GM21576 (cell line): ENCODE data around the gene AKAP8L.
A peak's percentile ranks its signal among the peaks of the same experiment; 100 is the strongest.
"Not testable (repeated sequence)": the region's sequence is repeated elsewhere in the genome, so short reads cannot be mapped to it uniquely, and the experiment has no call there.

ENCODE experiments used
- ATAC-seq: cut with Tn5 transposase; IDR thresholded peaks from one replicate; pipeline ENCODE4 v1.9.1; 2021; ENCODE audit warnings: mild to moderate bottlenecking, moderate library complexity; ENCODE audit not compliant: unreplicated experiment

Gene AKAP8L

GRCh38 chr19:15381864-15382263 is 36.9 kb downstream of the AKAP8L start:
- no peak for ATAC-seq

- no peak for ATAC-seq
These were observed 37.4 kb downstream of the AKAP8L start for GRCh38 chr19:15381429-15381828.

GRCh38 chr19:15379999-15380647 is 38.7 kb downstream of the AKAP8L start:
- ATAC-seq = peak; percentile 21

GRCh38 chr19:15379083-15379998 is 39.4 kb downstream of the AKAP8L start, which contains the start of gene AKAP8:
AKAP8 (minus strand) TSS chr19:15379787; CDS start chr19:15379731, 56 bp downstream.
- peak; percentile 83 for ATAC-seq

GRCh38 chr19:15378534-15379082 is 40.2 kb downstream of the AKAP8L start:
- ATAC-seq = no peak

- no peak for ATAC-seq
These were observed 43.9 kb downstream of the AKAP8L start for GRCh38 chr19:15374796-15375440.

GRCh38 chr19:15374105-15374651 is 44.6 kb downstream of the AKAP8L start:
- ATAC-seq = no peak

- ATAC-seq = no peak
These were observed 45.1 kb downstream of the AKAP8L start for GRCh38 chr19:15373644-15374043.

- no peak for ATAC-seq
These were observed 45.9 kb downstream of the AKAP8L start for GRCh38 chr19:15372891-15373301.

GRCh38 chr19:15372470-15372869 is 46.3 kb downstream of the AKAP8L start:
- ATAC-seq = no peak

- ATAC-seq = no peak
These were observed 46.9 kb downstream of the AKAP8L start for GRCh38 chr19:15371786-15372380.

- no peak for ATAC-seq
These were observed 47.7 kb downstream of the AKAP8L start for GRCh38 chr19:15371119-15371518.

- ATAC-seq = no peak
These were observed 49.2 kb downstream of the AKAP8L start for GRCh38 chr19:15369594-15369891.

GRCh38 chr19:15368798-15369593 is 49.8 kb downstream of the AKAP8L start:
- no peak for ATAC-seq

GRCh38 chr19:15368051-15368632 is 50.6 kb downstream of the AKAP8L start:
- no peak for ATAC-seq

GRCh38 chr19:15367439-15367838 is 51.3 kb downstream of the AKAP8L start:
- no peak for ATAC-seq

GRCh38 chr19:15365264-15365663 is 53.5 kb downstream of the AKAP8L start:
- ATAC-seq = no peak

GRCh38 chr19:15363791-15364190 is 55.0 kb downstream of the AKAP8L start:
- not testable (repeated sequence) for ATAC-seq

GRCh38 chr19:15363048-15363447 is 55.7 kb downstream of the AKAP8L start:
- not testable (repeated sequence) for ATAC-seq
